Right lobe of liver (tissue), 4 donors: ENCODE results near the gene FANCC.

ENCODE experiments used
- CTCF ChIP-seq, 4 donors: fragments of 200-600 bp in 3 of 4; fragments of 450-650 bp in 1 of 4; IDR thresholded peaks; one replicate each; pipeline versions ENCODE4 v1.5.1 to v1.8.0; 2016 to 2022; ENCODE audit warnings: antibody characterized with exemption in 4 of 4, mild to moderate bottlenecking in 2 of 4
- POLR2A ChIP-seq: fragments of 450-650 bp; IDR thresholded peaks from one replicate; pipeline ENCODE4 v1.6.1; 2017; ENCODE audit warnings: antibody characterized with exemption, mild to moderate bottlenecking
- donor health status: DM: no; HTN: no; CAD: no.
- donor health status: DM: no; HTN: no; CAD: no.
- donor health status: DM: no; HTN: yes; CAD: no.

- no peak for TF ChIP-seq POLR2A
- no peak for TF ChIP-seq CTCF (IDR thresholded peaks at IDR 0.05)
Measured at GRCh38 chr9:95067897-95068296, 249.6 kb downstream of the FANCC start.
